ENCODE results near the gene DNAJB1. TPM values are rescaled to one million over a fixed set of nuclear protein-coding genes. Genes with fewer than 3 reads are reported as not detected.
A peak's percentile ranks its signal among the peaks of the same experiment; 100 is the strongest.

The DNAJB1 gene
- total RNA-seq, 1 experiment from 2014 or later = 71.6 TPM

- no peak for DNase-seq (ENCODE audit: unreplicated experiment)
- peak; percentile 78 for TF ChIP-seq CTCF (IDR thresholded peaks at IDR 0.05; ENCODE audit: unreplicated experiment)
- H3K9me3 Mint-ChIP-seq (ENCODE audit: unreplicated experiment) = no peaks in the 10 kb centered on the region
- intact Hi-C loops (cut with micrococcal nuclease) = loop anchor here (5.0 kb wide), 1 partner anchor 343 kb away; the partner anchor contains the start of gene ASF1B
- ChIA-PET CTCF (interaction anchor here (0.5 to 7.2 kb wide), 20 partner anchors 8 to 596 kb away, joined by 3 to 50 read pairs (median 4); partner anchors contain the start of gene ASF1B), POLR2A (interaction anchor here (0.6 to 0.7 kb wide), 3 partner anchors 14 to 63 kb away, joined by 3 read pairs; no protein-coding TSS in a partner anchor)
- BruUV-seq (replicated peaks) = no TSS peak
- no peak overlapping the region for H3K27ac Mint-ChIP-seq (ENCODE audit: low read depth, unreplicated experiment)
- no peak overlapping the region for H3K4me3 Mint-ChIP-seq (ENCODE audit: unreplicated experiment)
- H3K4me1 Mint-ChIP-seq (ENCODE audit: insufficient read depth, unreplicated experiment) = peaks cover 14% of the 10 kb centered on the region
- no peaks in the 10 kb centered on the region for H3K27me3 Mint-ChIP-seq (ENCODE audit: insufficient read depth, unreplicated experiment)
- peaks cover 59% of the 10 kb centered on the region for H3K36me3 Mint-ChIP-seq (ENCODE audit: insufficient read depth, unreplicated experiment)
These were observed 38.1 kb downstream of the DNAJB1 start for GRCh38 chr19:14479975-14480699.

GRCh38 chr19:14479309-14479974 is 38.8 kb downstream of the DNAJB1 start:
- ChIA-PET POLR2A (interaction anchor here (0.6 to 0.8 kb wide), 3 partner anchors 14 to 62 kb away, joined by 3 read pairs; no protein-coding TSS in a partner anchor), CTCF (interaction anchor here (0.5 to 7.2 kb wide), 16 partner anchors 7 to 595 kb away, joined by 3 to 50 read pairs (median 3); partner anchors contain the start of gene ASF1B)
- H3K4me3 Mint-ChIP-seq (ENCODE audit: unreplicated experiment) = no peak overlapping the region
- no peak for TF ChIP-seq CTCF (IDR thresholded peaks at IDR 0.05; ENCODE audit: unreplicated experiment)
- H3K9me3 Mint-ChIP-seq (ENCODE audit: unreplicated experiment) = no peaks in the 10 kb centered on the region
- H3K36me3 Mint-ChIP-seq (ENCODE audit: insufficient read depth, unreplicated experiment) = peaks cover 56% of the 10 kb centered on the region
- no peak overlapping the region for H3K27ac Mint-ChIP-seq (ENCODE audit: low read depth, unreplicated experiment)
- intact Hi-C loops (cut with micrococcal nuclease) = loop anchor here (5.0 kb wide), 1 partner anchor 342 kb away; the partner anchor contains the start of gene ASF1B
- no peaks in the 10 kb centered on the region for H3K27me3 Mint-ChIP-seq (ENCODE audit: insufficient read depth, unreplicated experiment)
- no peak for DNase-seq (ENCODE audit: unreplicated experiment)
- H3K4me1 Mint-ChIP-seq (ENCODE audit: insufficient read depth, unreplicated experiment) = peaks cover 14% of the 10 kb centered on the region
- no TSS peak for BruUV-seq (replicated peaks)

GRCh38 chr19:14478113-14478545 is 40.1 kb downstream of the DNAJB1 start:
- ChIA-PET POLR2A (interaction anchor here (0.6 to 0.9 kb wide), 5 partner anchors 12 to 955 kb away, joined by 3 read pairs; partner anchors contain the start of gene ZNF333), CTCF (interaction anchor here (0.6 to 7.2 kb wide), 7 partner anchors 14 to 341 kb away, joined by 3 to 50 read pairs (median 4); no protein-coding TSS in a partner anchor)
- Mint-ChIP-seq H3K9me3 (ENCODE audit: unreplicated experiment) (no peaks in the 10 kb centered on the region), H3K4me3 (ENCODE audit: unreplicated experiment) (no peak overlapping the region), H3K27ac (ENCODE audit: low read depth, unreplicated experiment) (no peak overlapping the region), H3K27me3 (ENCODE audit: insufficient read depth, unreplicated experiment) (no peaks in the 10 kb centered on the region), H3K36me3 (ENCODE audit: insufficient read depth, unreplicated experiment) (peaks cover 46% of the 10 kb centered on the region), H3K4me1 (ENCODE audit: insufficient read depth, unreplicated experiment) (peaks cover 14% of the 10 kb centered on the region)
- intact Hi-C loops (cut with micrococcal nuclease) = loop anchor here (5.0 kb wide), 1 partner anchor 341 kb away; the partner anchor contains the start of gene ASF1B
- TSS peak; percentile 84 for BruUV-seq (replicated peaks)
- no peak for TF ChIP-seq CTCF (IDR thresholded peaks at IDR 0.05; ENCODE audit: unreplicated experiment)
- DNase-seq (ENCODE audit: unreplicated experiment) = no peak
